HG02610 (cell line): Measurements from ENCODE around the gene IRX4.

Experiments used
- ATAC-seq: cut with Tn5 transposase; IDR thresholded peaks from one replicate; pipeline ENCODE4 v1.9.1; 2021; ENCODE audit warnings: mild to moderate bottlenecking, moderate library complexity; ENCODE audit not compliant: unreplicated experiment

Gene IRX4

GRCh38 chr5:1914471-1914870 is 31.7 kb upstream of the IRX4 start:
- no peak for ATAC-seq

- no peak for ATAC-seq
These were observed 30.9 kb upstream of the IRX4 start for GRCh38 chr5:1913578-1913977.

GRCh38 chr5:1912951-1913565 is 30.3 kb upstream of the IRX4 start:
- no peak for ATAC-seq

- ATAC-seq: no peak
These were observed 29.1 kb upstream of the IRX4 start for GRCh38 chr5:1911773-1912235.

GRCh38 chr5:1910861-1911772 is 28.4 kb upstream of the IRX4 start:
- ATAC-seq: no peak

- no peak for ATAC-seq
These were observed 27.5 kb upstream of the IRX4 start for GRCh38 chr5:1910081-1910760.

- no peak for ATAC-seq
These were observed 26.7 kb upstream of the IRX4 start for GRCh38 chr5:1909346-1909985.

- no peak for ATAC-seq
These were observed 26.2 kb upstream of the IRX4 start for GRCh38 chr5:1908931-1909330.

- ATAC-seq: no peak
These were observed 24.9 kb upstream of the IRX4 start for GRCh38 chr5:1907616-1908015.

- ATAC-seq: no peak
These were observed 22.4 kb upstream of the IRX4 start for GRCh38 chr5:1905108-1905507.

- ATAC-seq: no peak
These were observed 19.3 kb upstream of the IRX4 start for GRCh38 chr5:1901983-1902382.

- ATAC-seq: no peak
These were observed 18.3 kb upstream of the IRX4 start for GRCh38 chr5:1901061-1901460.

- ATAC-seq: no peak
These were observed 16.5 kb upstream of the IRX4 start for GRCh38 chr5:1899201-1899600.

GRCh38 chr5:1897816-1898450 is 15.2 kb upstream of the IRX4 start:
- no peak for ATAC-seq

GRCh38 chr5:1897386-1897785 is 14.7 kb upstream of the IRX4 start:
- ATAC-seq: no peak

GRCh38 chr5:1896602-1897376 is 14.1 kb upstream of the IRX4 start:
- no peak for ATAC-seq

GRCh38 chr5:1895739-1896420 is 13.2 kb upstream of the IRX4 start:
- ATAC-seq: no peak

GRCh38 chr5:1894243-1894642 is 11.5 kb upstream of the IRX4 start:
- ATAC-seq: no peak

- no peak for ATAC-seq
These were observed 11.0 kb upstream of the IRX4 start for GRCh38 chr5:1893754-1894153.
